GM18909 (cell line): ENCODE measurements around the gene SLC17A4.
"Not testable (repeated sequence)": the region's sequence is repeated elsewhere in the genome, so short reads cannot be mapped to it uniquely, and the experiment has no call there.

Source experiments
- ATAC-seq: cut with Tn5 transposase; IDR thresholded peaks from one replicate; pipeline ENCODE4 v1.9.1; 2021; ENCODE audit warnings: mild to moderate bottlenecking; ENCODE audit not compliant: unreplicated experiment, poor library complexity

SLC17A4 gene

GRCh38 chr6:25748601-25749517 is 5.7 kb upstream of the SLC17A4 start:
- ATAC-seq: not testable (repeated sequence)

GRCh38 chr6:25749837-25750236 is 4.7 kb upstream of the SLC17A4 start:
- no peak for ATAC-seq

- no peak for ATAC-seq
Measured at GRCh38 chr6:25750906-25751305, 3.6 kb upstream of the SLC17A4 start.

GRCh38 chr6:25753079-25753478 is 1.5 kb upstream of the SLC17A4 start:
- no peak for ATAC-seq

GRCh38 chr6:25755483-25755882 is 941 bp downstream of the SLC17A4 start:
- ATAC-seq: no peak

- ATAC-seq: no peak
Measured at GRCh38 chr6:25756382-25757363, 2.1 kb downstream of the SLC17A4 start.

- no peak for ATAC-seq
Measured at GRCh38 chr6:25757936-25758642, 3.5 kb downstream of the SLC17A4 start.

- ATAC-seq: no peak
Measured at GRCh38 chr6:25764611-25765010, 10.1 kb downstream of the SLC17A4 start.

- ATAC-seq: no peak
Measured at GRCh38 chr6:25768566-25768965, 14.0 kb downstream of the SLC17A4 start.

GRCh38 chr6:25769983-25770382 is 15.4 kb downstream of the SLC17A4 start:
- no peak for ATAC-seq

GRCh38 chr6:25774120-25774715 is 19.7 kb downstream of the SLC17A4 start:
- ATAC-seq: no peak

GRCh38 chr6:25777031-25777430 is 22.5 kb downstream of the SLC17A4 start:
- ATAC-seq: no peak

GRCh38 chr6:25777856-25778649 is 23.5 kb downstream of the SLC17A4 start:
- no peak for ATAC-seq

GRCh38 chr6:25781134-25781533 is 26.6 kb downstream of the SLC17A4 start:
- no peak for ATAC-seq

- ATAC-seq: no peak
Measured at GRCh38 chr6:25787428-25787827, 32.9 kb downstream of the SLC17A4 start.

- no peak for ATAC-seq
Measured at GRCh38 chr6:25788305-25788922, 33.9 kb downstream of the SLC17A4 start.

- ATAC-seq: no peak
Measured at GRCh38 chr6:25789475-25789874, 34.9 kb downstream of the SLC17A4 start.

GRCh38 chr6:25792016-25792415 is 37.5 kb downstream of the SLC17A4 start:
- ATAC-seq: no peak

GRCh38 chr6:25793970-25794369 is 39.4 kb downstream of the SLC17A4 start:
- no peak for ATAC-seq
